C4-2B (cell line): ENCODE data around the gene LRRC8B.

Experiments used
- CTCF ChIP-seq: fragments of 450-650 bp; conservative IDR thresholded peaks from 2 replicates; pipeline ENCODE4 v1.5.1; 2017; ENCODE audit warnings: mild to moderate bottlenecking
- ZFX ChIP-seq: fragments of 450-650 bp; IDR thresholded peaks from 2 replicates; pipeline ENCODE4 v1.6.1; 2017

GRCh38 chr1:89528382-89528780, 3.8 kb downstream of the LRRC8B start:
- TF ChIP-seq CTCF, result no peak
- no peak for TF ChIP-seq ZFX
